Measurements from ENCODE around the gene PGGT1B. TPM values are rescaled to one million over a fixed set of nuclear protein-coding genes. Genes with fewer than 3 reads are reported as not detected.

The PGGT1B gene
- total RNA-seq (10 to 100 TPM; 36.4 to 42.6 TPM), polyA plus RNA-seq (10 to 100 TPM in 2 of 3 donors, 1 to 10 TPM in 1; 7.1 to 17.4 (median 10.8) TPM), total RNA-seq (29.9 to 63.3 (median 54.2) reads per million in 6 experiments)

DNA sequence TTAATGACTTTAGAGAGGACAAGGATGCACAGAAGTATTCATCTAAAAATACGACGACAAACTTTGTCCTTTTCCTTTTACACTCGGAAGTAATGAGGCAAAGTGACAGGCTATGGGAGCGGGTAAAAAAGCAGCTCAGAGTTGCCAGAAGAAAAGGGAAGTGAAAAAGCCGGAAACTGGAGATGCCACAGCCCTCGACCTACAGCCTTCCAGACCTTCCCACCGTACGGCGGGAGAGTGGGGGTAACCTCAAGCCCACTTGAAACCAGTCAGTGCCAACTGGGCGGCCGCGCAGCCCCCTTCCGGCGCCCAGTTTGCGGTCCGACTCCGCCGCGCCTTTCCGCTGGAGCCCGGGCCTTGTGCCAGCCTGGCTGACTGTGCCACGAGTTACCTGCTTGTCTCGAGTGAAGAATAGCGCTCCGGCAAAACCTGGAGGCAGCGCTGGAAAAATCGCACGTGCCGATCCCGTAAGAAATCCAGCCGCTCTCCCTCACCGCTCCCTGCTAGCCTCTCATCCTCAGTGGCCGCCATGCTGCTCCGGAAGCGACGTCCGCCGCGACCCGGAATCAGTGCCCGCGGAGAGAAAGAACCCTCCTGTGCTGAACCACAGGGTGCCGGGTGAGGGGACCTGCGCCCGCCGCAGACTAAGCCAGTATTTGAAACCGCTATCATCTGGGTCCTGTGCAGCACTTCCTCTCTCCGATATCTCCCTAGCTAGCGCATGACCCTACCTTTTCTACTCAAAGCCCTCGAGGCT is at the start of gene PGGT1B:
PGGT1B (minus strand) TSS at position 557 of the 757 bp plus-strand sequence; CDS start at position 531, 26 bp downstream.
- POLR2A ChIA-PET: interaction anchor here (0.9 to 2.2 kb wide), 5 partner anchors 8 to 823 kb away, joined by 3 to 12 read pairs (median 3); partner anchors contain the start of genes CCDC112, COMMD10 and FEM1C
- H3K4me1 Mint-ChIP-seq: peaks cover 19 to 56% (median 53%) of the 10 kb centered on the region in 4 donors
- H3K9me3 Mint-ChIP-seq: no peaks in the 10 kb centered on the region
- peak within 1 kb of the TSS; percentile 95 to 98 (median 96) for H3K27ac Mint-ChIP-seq
- peak; percentile 97 for ATAC-seq
- DNase-seq: peak; percentile 48 to 82 (median 65)
- peaks cover 0 to 13% (median 5%) of the 10 kb centered on the region in 3 donors for H3K36me3 Mint-ChIP-seq
- H3K27me3 Mint-ChIP-seq: no peaks in the 10 kb centered on the region
- peak within 1 kb of the TSS; percentile 90 to 99 (median 96) for H3K4me3 Mint-ChIP-seq

DNA sequence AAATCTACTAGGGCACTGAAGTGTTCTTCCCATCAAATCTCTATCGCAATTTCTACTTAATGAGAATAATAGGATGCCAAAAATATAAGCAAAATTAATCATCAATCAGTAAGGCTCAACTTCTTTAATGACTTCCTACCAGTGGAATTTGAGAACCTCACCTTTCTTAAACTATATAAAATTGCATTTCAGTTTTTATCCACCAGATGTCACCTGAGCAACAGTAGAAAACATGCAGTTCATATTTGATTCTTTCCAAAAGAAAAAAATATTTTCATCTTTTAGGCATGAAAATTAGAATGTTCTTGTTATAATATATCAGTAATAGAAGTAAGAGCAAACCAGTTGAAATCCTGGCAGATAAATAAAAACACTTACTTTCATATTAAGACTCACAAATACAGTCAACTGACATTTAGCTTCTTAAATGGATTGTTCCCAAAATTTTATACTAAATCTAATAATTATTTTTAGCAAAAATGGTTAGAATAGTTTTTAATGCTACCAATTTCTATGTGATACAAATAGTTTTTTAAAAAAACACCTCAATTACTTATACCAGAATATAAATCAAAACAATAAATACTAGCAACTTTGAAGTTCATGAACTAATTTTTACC is 47.2 kb upstream of the PGGT1B start:
- no peaks in the 10 kb centered on the region for H3K4me1 Mint-ChIP-seq
- H3K4me3 Mint-ChIP-seq: no peak overlapping the region
- H3K36me3 Mint-ChIP-seq: no peaks in the 10 kb centered on the region
- no peak overlapping the region for H3K27ac Mint-ChIP-seq
- ATAC-seq (peak; percentile 33 to 55), DNase-seq (peak in 3 of 10 donors; percentile 52 to 59 (median 56))
- H3K9me3 Mint-ChIP-seq: no peaks in the 10 kb centered on the region
- POLR2A ChIA-PET: no interaction called here
- H3K27me3 Mint-ChIP-seq: peaks cover 16 to 36% (median 19%) of the 10 kb centered on the region in 5 donors

DNA sequence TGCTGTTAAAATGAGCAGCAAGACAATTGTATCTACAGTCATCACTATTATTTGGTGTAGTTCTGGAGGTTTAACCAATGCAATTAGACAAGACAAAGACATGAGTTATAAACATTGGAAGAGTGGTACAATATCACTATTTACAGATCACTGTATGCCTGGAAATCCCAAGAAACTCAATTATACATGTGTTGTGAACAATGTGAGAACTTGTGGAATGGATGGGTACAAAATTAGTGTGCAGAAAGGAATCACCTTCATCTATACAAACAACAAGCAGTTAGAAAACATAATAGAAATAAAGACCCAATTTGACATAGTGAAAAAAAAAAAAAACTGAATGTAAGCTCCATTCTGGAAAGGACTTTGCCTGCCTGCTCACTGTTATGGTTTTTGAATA is 46.1 kb upstream of the PGGT1B start:
- Mint-ChIP-seq H3K4me1 (no peaks in the 10 kb centered on the region), H3K9me3 (no peaks in the 10 kb centered on the region), H3K4me3 (no peak overlapping the region), H3K27me3 (peaks cover 16 to 41% (median 22%) of the 10 kb centered on the region in 5 donors), H3K27ac (no peak overlapping the region), H3K36me3 (no peaks in the 10 kb centered on the region)
- DNase-seq (no peak), ATAC-seq (no peak)
- POLR2A ChIA-PET: no interaction called here

GRCh38 chr5:115306011-115306536 is 43.4 kb upstream of the PGGT1B start:
- Mint-ChIP-seq H3K4me3 (no peak overlapping the region), H3K4me1 (no peaks in the 10 kb centered on the region), H3K27me3 (peaks cover 13 to 43% (median 29%) of the 10 kb centered on the region in 5 donors), H3K9me3 (no peaks in the 10 kb centered on the region), H3K27ac (no peak overlapping the region), H3K36me3 (no peaks in the 10 kb centered on the region)
- POLR2A ChIA-PET: no interaction called here
- ATAC-seq (no peak), DNase-seq (no peak)

DNA sequence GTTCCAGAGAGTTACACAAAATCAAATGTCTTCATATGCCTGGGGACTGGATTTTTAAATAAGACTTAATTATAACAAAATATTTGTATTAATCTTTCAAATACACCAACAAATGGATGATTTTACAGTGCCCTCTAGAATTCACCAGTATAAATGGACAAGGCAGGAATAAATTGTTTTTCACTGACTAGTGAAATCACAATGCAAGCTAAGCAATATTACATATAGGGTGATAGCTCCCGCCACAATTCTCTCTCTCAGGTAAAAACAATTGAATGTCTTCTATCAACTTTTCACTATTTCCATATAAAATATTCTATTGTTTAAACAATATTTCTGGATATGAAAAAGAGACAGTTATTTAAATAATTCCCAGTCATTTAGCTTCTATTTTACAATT is 41.8 kb upstream of the PGGT1B start:
- H3K9me3 Mint-ChIP-seq: no peaks in the 10 kb centered on the region
- POLR2A ChIA-PET: no interaction called here

DNA sequence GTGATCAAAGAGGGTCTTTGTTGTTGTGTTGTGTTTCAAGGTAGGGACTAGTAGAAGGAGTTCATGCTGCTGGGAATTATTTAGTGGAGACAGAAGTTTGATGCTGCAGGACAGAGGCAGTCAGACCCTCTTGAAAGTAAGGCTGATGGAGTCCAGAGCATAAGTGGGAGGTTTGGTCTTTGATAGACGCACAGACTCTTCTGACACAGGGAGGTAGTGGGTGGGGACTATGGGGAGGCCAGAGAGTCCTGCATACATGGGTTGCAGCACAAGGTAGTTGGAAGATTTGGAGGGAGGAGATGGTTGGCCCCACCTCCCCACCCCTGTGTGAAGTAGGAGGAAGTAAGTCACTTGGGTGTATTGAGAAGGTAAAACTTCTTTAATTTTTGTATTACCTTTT is 36.1 kb upstream of the PGGT1B start:
- DNase-seq: no peak
- no peak for ATAC-seq
- Mint-ChIP-seq H3K4me3 (peak overlapping the region in 1 of 10 donors; percentile 15), H3K4me1 (peaks cover 3 to 27% (median 12%) of the 10 kb centered on the region in 4 donors), H3K9me3 (no peaks in the 10 kb centered on the region), H3K27me3 (peaks cover 2 to 17% (median 6%) of the 10 kb centered on the region in 5 donors), H3K36me3 (no peaks in the 10 kb centered on the region), H3K27ac (peak overlapping the region in 1 of 10 donors; percentile 2)
- POLR2A ChIA-PET: no interaction called here

More for the DNA sequence above, 41.8 kb upstream of the PGGT1B start:
- no peak for ATAC-seq
- H3K4me1 Mint-ChIP-seq: no peaks in the 10 kb centered on the region
- H3K36me3 Mint-ChIP-seq: no peaks in the 10 kb centered on the region
- H3K27ac Mint-ChIP-seq: no peak overlapping the region
- no peak overlapping the region for H3K4me3 Mint-ChIP-seq
- DNase-seq: no peak
- peaks cover 12 to 38% (median 26%) of the 10 kb centered on the region in 5 donors for H3K27me3 Mint-ChIP-seq

- H3K9me3 Mint-ChIP-seq: peaks cover 0 to 11% (median 3%) of the 10 kb centered on the region in 9 donors
- POLR2A ChIA-PET: interaction anchor here (1.2 to 1.6 kb wide), 2 partner anchors 544 to 788 kb away, joined by 4 to 5 read pairs; partner anchors contain the start of genes AP3S1, ATG12 and COMMD10
- H3K27ac Mint-ChIP-seq: no peak overlapping the region
- H3K27me3 Mint-ChIP-seq: peaks cover 0 to 9% (median 0%) of the 10 kb centered on the region in 5 donors
- peaks cover 3 to 27% (median 12%) of the 10 kb centered on the region in 4 donors for H3K4me1 Mint-ChIP-seq
- DNase-seq: no peak
- no peak for ATAC-seq
- H3K4me3 Mint-ChIP-seq: peak overlapping the region in 9 of 10 donors; percentile 28 to 95 (median 51)
- peaks cover 0 to 11% (median 5%) of the 10 kb centered on the region in 3 donors for H3K36me3 Mint-ChIP-seq
These were observed 34.4 kb upstream of the PGGT1B start for GRCh38 chr5:115297031-115297430.

DNA sequence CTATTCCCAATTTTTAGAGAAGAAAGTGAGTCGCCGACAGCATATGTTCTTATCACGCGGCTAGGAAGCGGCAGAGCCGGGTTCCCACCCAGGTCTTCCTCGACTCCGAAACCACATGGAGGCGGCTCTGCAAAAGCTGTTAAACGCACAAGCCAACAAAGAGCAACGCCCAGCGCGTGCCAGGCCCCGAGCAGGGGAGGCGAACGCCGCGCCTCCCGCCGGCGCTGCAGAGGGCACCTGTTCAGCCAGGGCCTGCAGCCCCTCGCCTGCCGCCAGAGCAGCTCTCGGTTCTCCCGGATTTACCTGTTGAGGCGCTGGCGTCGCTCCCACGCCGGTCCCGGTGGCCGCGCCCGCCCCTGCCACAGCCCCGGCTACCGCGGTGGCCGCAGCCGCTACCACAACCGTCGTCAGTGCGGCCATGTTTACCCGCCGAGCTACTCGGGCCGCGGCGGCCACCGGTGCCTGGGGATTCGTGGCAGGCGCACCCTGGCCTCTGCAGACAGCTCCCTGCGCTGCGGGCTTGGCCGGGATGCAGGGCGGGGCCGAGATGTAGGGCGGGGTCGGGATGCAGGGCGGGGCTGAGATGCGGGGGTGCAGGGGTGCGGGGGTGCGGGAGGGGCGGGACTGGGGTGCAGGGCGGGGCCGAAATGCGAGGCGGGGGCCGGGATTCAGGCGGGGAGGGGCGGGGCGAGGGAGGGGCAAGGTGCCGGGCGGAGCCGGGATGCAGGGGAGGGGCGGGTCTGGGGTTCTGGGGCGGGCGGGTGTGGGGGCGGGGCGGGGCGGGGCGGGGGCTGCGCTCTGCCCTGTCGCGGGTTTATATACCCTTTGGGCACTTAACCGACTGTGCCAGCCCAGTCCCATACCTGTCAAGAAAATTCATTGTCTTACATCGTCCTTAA is 33.7 kb upstream of the PGGT1B start, which contains the start of gene CCDC112:
CCDC112 (minus strand) TSS at position 531 of the 899 bp plus-strand sequence; CDS start at position 420, 111 bp downstream.
- peak within 1 kb of the TSS; percentile 38 to 93 (median 54) for H3K27ac Mint-ChIP-seq
- ATAC-seq: peak; percentile 84 to 87
- peaks cover 0 to 17% (median 11%) of the 10 kb centered on the region in 3 donors for H3K36me3 Mint-ChIP-seq
- H3K4me3 Mint-ChIP-seq: peak within 1 kb of the TSS; percentile 70 to 95 (median 89)
- H3K27me3 Mint-ChIP-seq: peaks cover 0 to 8% (median 0%) of the 10 kb centered on the region in 5 donors
- POLR2A ChIA-PET: interaction anchor here (1.2 to 2.9 kb wide), 4 partner anchors 34 to 788 kb away, joined by 4 to 13 read pairs (median 8); partner anchors contain the start of genes AP3S1, ATG12, COMMD10 and FEM1C
- H3K9me3 Mint-ChIP-seq: peaks cover 0 to 16% (median 7%) of the 10 kb centered on the region in 9 donors
- DNase-seq: peak; percentile 43 to 86 (median 69)
- peaks cover 3 to 27% (median 12%) of the 10 kb centered on the region in 4 donors for H3K4me1 Mint-ChIP-seq

DNA sequence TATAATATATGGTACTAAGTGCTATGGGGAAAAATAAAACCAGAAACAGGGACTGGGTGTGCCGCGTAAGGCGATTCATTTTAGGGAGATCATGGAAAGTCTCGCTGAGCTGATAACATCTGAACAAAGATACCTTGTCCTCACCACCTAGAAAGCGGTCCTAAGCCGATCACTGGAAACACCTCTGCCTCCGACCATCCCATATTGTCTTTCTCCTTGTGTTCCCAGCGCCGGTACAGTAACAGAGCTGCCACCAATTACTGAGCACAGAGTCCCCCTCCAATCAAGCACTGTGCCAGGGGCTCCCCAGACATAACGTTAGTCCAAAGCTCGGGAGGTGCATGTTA is 33.1 kb upstream of the PGGT1B start:
- H3K27ac Mint-ChIP-seq: peak overlapping the region; percentile 38 to 93 (median 54)
- peak overlapping the region; percentile 70 to 95 (median 89) for H3K4me3 Mint-ChIP-seq
- peaks cover 3 to 27% (median 12%) of the 10 kb centered on the region in 4 donors for H3K4me1 Mint-ChIP-seq
- POLR2A ChIA-PET: interaction anchor here (1.2 to 2.9 kb wide), 4 partner anchors 33 to 789 kb away, joined by 4 to 13 read pairs (median 8); partner anchors contain the start of genes AP3S1, ATG12, COMMD10 and FEM1C
- H3K27me3 Mint-ChIP-seq: peaks cover 0 to 8% (median 0%) of the 10 kb centered on the region in 5 donors
- peaks cover 0 to 17% (median 7%) of the 10 kb centered on the region in 9 donors for H3K9me3 Mint-ChIP-seq
- ATAC-seq: no peak
- no peak for DNase-seq
- peaks cover 0 to 17% (median 11%) of the 10 kb centered on the region in 3 donors for H3K36me3 Mint-ChIP-seq

DNA sequence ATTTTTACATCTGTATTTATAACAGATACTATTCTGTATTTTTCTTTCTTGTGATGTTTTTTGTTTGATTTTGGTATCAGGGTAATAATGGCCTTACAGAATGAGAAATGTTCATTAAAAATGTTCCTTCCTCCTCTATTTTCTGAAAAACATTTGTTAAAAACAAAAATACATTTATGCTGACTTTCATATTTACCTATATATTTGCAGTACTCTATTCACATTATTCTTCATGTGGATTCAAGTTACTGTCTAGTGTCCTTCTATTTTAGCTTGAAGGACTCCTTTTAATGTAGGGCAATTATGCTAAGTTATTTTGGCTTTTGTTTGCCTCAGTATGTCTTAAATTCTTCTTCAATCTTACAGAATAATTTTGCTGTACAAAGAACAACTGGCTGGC is 28.7 kb upstream of the PGGT1B start:
- Mint-ChIP-seq H3K4me1 (peaks cover 3 to 27% (median 12%) of the 10 kb centered on the region in 4 donors), H3K36me3 (peaks cover 0 to 17% (median 11%) of the 10 kb centered on the region in 3 donors), H3K4me3 (no peak overlapping the region), H3K9me3 (peaks cover 0 to 17% (median 7%) of the 10 kb centered on the region in 9 donors), H3K27ac (no peak overlapping the region), H3K27me3 (peaks cover 0 to 5% (median 0%) of the 10 kb centered on the region in 5 donors)
- POLR2A ChIA-PET: no interaction called here
- ATAC-seq (no peak), DNase-seq (no peak)

DNA sequence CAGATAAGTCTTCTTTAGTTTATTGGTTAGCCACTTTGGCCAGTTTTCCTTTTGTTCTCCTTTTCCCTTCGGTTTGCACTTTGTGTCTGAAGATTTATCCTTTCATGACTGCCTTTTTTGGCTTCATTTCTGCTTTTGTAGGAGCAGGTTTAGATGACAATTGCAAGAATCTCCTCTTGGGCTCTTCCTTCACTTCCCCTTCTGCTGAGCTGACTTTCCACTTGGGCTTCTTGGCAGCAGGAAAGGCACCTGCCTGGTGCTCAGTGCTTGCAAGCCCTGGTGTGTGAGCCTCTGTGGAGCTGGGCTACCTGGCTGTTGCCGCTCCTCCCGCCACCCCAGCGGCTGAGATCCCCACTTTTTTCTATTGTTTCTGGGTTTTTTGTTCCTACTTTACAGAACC is 26.4 kb upstream of the PGGT1B start:
- H3K4me3 Mint-ChIP-seq: no peak overlapping the region
- peaks cover 0 to 17% (median 7%) of the 10 kb centered on the region in 9 donors for H3K9me3 Mint-ChIP-seq
- peaks cover 0 to 7% (median 4%) of the 10 kb centered on the region in 4 donors for H3K4me1 Mint-ChIP-seq
- H3K36me3 Mint-ChIP-seq: peaks cover 4 to 17% (median 11%) of the 10 kb centered on the region in 3 donors
- no peak for ATAC-seq
- DNase-seq: no peak
- POLR2A ChIA-PET: no interaction called here
- peaks cover 0 to 5% (median 0%) of the 10 kb centered on the region in 5 donors for H3K27me3 Mint-ChIP-seq
- H3K27ac Mint-ChIP-seq: peak overlapping the region in 1 of 10 donors; percentile 31
